PC-9 (cell line): ENCODE measurements around the gene GJC2. TPM values are rescaled to one million over a fixed set of nuclear protein-coding genes. Genes with fewer than 3 reads are reported as not detected.

Source experiments
- BruUV-seq: library from RNA; stranded (reverse); fragments of 400-500 nt; replicated peaks from 2 replicates; lab custom pipeline; 2021; lab: Mats Ljungman, UMichigan
- CTCF ChIA-PET: fragments of 300-600 bp; sonication (Branson Sonifier 250); formaldehyde crosslinking; loops from one replicate; lab custom pipeline; 2022; ENCODE audit warnings: antibody characterized with exemption; lab: Charles Lee
- POLR2A ChIA-PET: fragments of 300-600 bp; sonication (Branson Sonifier 250); formaldehyde crosslinking; loops from one replicate; lab custom pipeline; 2022; ENCODE audit warnings: antibody characterized with exemption; ENCODE audit not compliant: unreplicated experiment; lab: Charles Lee
- DNase-seq, 2 experiments: peaks; one replicate each; pipeline versions ENCODE4 v3.0.0 to v3.0.0-alpha.2; 2015 to 2022; ENCODE audit warnings: mixed read lengths in 1 of 2
- H2AFZ ChIP-seq: fragments of 200-600 bp; sonication (generic); 2 replicates; pipeline ENCODE4 v1.8.1; 2017; ENCODE audit warnings: antibody characterized with exemption
- H3F3A ChIP-seq: fragments of 200-600 bp; sonication (generic); 2 replicates; pipeline ENCODE4 v1.8.1; 2017; ENCODE audit warnings: antibody characterized with exemption, mild to moderate bottlenecking, low read depth; ENCODE audit not compliant: insufficient read depth
- H3K27ac ChIP-seq: fragments of 200-600 bp; sonication (generic); 2 replicates; pipeline ENCODE4 v1.6.1; 2016; ENCODE audit warnings: mixed run types
- H3K27me3 ChIP-seq: fragments of 200-600 bp; sonication (generic); 2 replicates; pipeline ENCODE4 v1.6.1; 2016; ENCODE audit warnings: low read depth, mixed run types; ENCODE audit not compliant: insufficient read depth
- H3K36me3 ChIP-seq: fragments of 200-600 bp; sonication (generic); 2 replicates; pipeline ENCODE4 v1.6.1; 2016; ENCODE audit warnings: low read depth, mixed run types
- H3K4me1 ChIP-seq: fragments of 200-600 bp; sonication (generic); replicated peaks from 2 replicates; pipeline ENCODE4 v1.6.1; 2016; ENCODE audit warnings: mixed run types; ENCODE audit not compliant: insufficient read depth
- H3K4me2 ChIP-seq: fragments of 200-600 bp; sonication (generic); 2 replicates; pipeline ENCODE4 v1.6.1; 2017; ENCODE audit warnings: mixed run types
- H3K4me3 ChIP-seq: fragments of 200-600 bp; sonication (generic); 2 replicates; pipeline ENCODE4 v1.6.1; 2016; ENCODE audit warnings: mixed run types
- H3K79me2 ChIP-seq: fragments of 200-600 bp; sonication (generic); 2 replicates; pipeline ENCODE4 v1.6.1; 2017; ENCODE audit warnings: low read depth, mixed run types
- H3K9me2 ChIP-seq: fragments of 200-600 bp; sonication (generic); 2 replicates; pipeline ENCODE4 v1.8.1; 2017; ENCODE audit warnings: mild to moderate bottlenecking; ENCODE audit not compliant: insufficient read depth
- H3K9me3 ChIP-seq: fragments of 200-600 bp; sonication (generic); 2 replicates; pipeline ENCODE4 v1.8.1; 2016; ENCODE audit warnings: low read depth; ENCODE audit not compliant: insufficient read depth
- H4K20me1 ChIP-seq: fragments of 200-600 bp; sonication (generic); 2 replicates; pipeline ENCODE4 v1.8.1; 2017; ENCODE audit not compliant: insufficient read depth
- CTCF ChIP-seq: fragments of 200-600 bp; sonication (generic); conservative IDR thresholded peaks from 2 replicates; pipeline ENCODE4 v1.6.1; 2017; ENCODE audit warnings: mixed run types, antibody characterized with exemption, mild to moderate bottlenecking, moderate library complexity
- EZH2 ChIP-seq: fragments of 200-600 bp; sonication (generic); IDR thresholded peaks from 2 replicates; pipeline ENCODE4 v1.8.0; 2017; ENCODE audit warnings: antibody characterized with exemption, low read depth
- intact Hi-C: fragments of 100-400 bp; cut with micrococcal nuclease; formaldehyde crosslinking; loops from one replicate; pipeline ENCODE4 v1.10.0; 2022; ENCODE audit not compliant: unreplicated experiment
- total RNA-seq: library from RNA; stranded (reverse); gene quantifications from 2 replicates; pipeline ENCODE4 v1.2.3, GENCODE V29; 2021

The GJC2 gene
- total RNA-seq, 1 experiment from 2014 or later: 2.1 TPM

- ChIA-PET CTCF (no interaction called here), POLR2A (no interaction called here)
- TF ChIP-seq EZH2 (no peak), CTCF (no peak)
- peaks cover 9% of the 10 kb centered on the region for H3K4me1 ChIP-seq
- intact Hi-C loops: no loop called here
- H3K9me2 ChIP-seq: no peaks in the 10 kb centered on the region
- no peak overlapping the region for H2AFZ ChIP-seq
- no peak overlapping the region for H3K27ac ChIP-seq
- no peak overlapping the region for H3K4me2 ChIP-seq
- no peaks in the 10 kb centered on the region for H3K27me3 ChIP-seq
- H3K79me2 ChIP-seq: peaks cover 49% of the 10 kb centered on the region
- no peaks in the 10 kb centered on the region for H3F3A ChIP-seq
- no peaks in the 10 kb centered on the region for H3K36me3 ChIP-seq
- BruUV-seq: no TSS peak
- H3K9me3 ChIP-seq: no peaks in the 10 kb centered on the region
- peaks cover 27% of the 10 kb centered on the region for H4K20me1 ChIP-seq
- H3K4me3 ChIP-seq: no peak overlapping the region
- no peak for DNase-seq
Measured at GRCh38 chr1:228144193-228144992, 5.3 kb upstream of the GJC2 start.

GRCh38 chr1:228144993-228145343 is 4.8 kb upstream of the GJC2 start:
- TF ChIP-seq CTCF: no peak
- TF ChIP-seq EZH2: no peak
- ChIA-PET POLR2A (no interaction called here), CTCF (no interaction called here)
- no peak for DNase-seq
- Histone ChIP-seq H3K4me3 (no peak overlapping the region), H4K20me1 (peaks cover 27% of the 10 kb centered on the region), H3K36me3 (no peaks in the 10 kb centered on the region), H3K79me2 (peaks cover 49% of the 10 kb centered on the region), H3K9me2 (no peaks in the 10 kb centered on the region), H3K4me1 (peaks cover 9% of the 10 kb centered on the region), H3K9me3 (no peaks in the 10 kb centered on the region), H2AFZ (no peak overlapping the region), H3K4me2 (no peak overlapping the region), H3F3A (no peaks in the 10 kb centered on the region), H3K27ac (no peak overlapping the region), H3K27me3 (no peaks in the 10 kb centered on the region)
- intact Hi-C loops: no loop called here
- BruUV-seq: no TSS peak

GRCh38 chr1:228145463-228146416 is 4.0 kb upstream of the GJC2 start:
- Histone ChIP-seq H3K36me3 (no peaks in the 10 kb centered on the region), H3K4me2 (no peak overlapping the region), H3K4me3 (no peak overlapping the region), H4K20me1 (peaks cover 27% of the 10 kb centered on the region), H3K4me1 (peaks cover 9% of the 10 kb centered on the region), H3K9me2 (no peaks in the 10 kb centered on the region), H3K27me3 (no peaks in the 10 kb centered on the region), H3K79me2 (peaks cover 45% of the 10 kb centered on the region), H2AFZ (no peak overlapping the region), H3F3A (no peaks in the 10 kb centered on the region), H3K27ac (no peak overlapping the region), H3K9me3 (no peaks in the 10 kb centered on the region)
- no TSS peak for BruUV-seq
- CTCF ChIA-PET: no interaction called here
- POLR2A ChIA-PET: no interaction called here
- intact Hi-C loops: no loop called here
- no peak for TF ChIP-seq CTCF
- no peak for TF ChIP-seq EZH2
- no peak for DNase-seq
